Activated CD4-positive, alpha-beta T cell treated with anti-CD3 and anti-CD28 coated beads, Interleukin-2, amount 50 U/mL, for 24 hours (primary cell): Measurements from ENCODE around the gene RELL2.

ENCODE experiments used
- DNase-seq, 2 donors: peaks; one replicate each; pipeline ENCODE4 v3.0.0-alpha.2; 2020; ENCODE audit warnings: low read depth in 1 of 2, low spot score in 1 of 2

Gene RELL2

GRCh38 chr5:141675672-141676071, 38.9 kb downstream of the RELL2 start:
- DNase-seq = no peak

GRCh38 chr5:141677415-141677814, 40.6 kb downstream of the RELL2 start:
- no peak for DNase-seq

GRCh38 chr5:141680178-141680577, 43.4 kb downstream of the RELL2 start:
- DNase-seq = no peak

GRCh38 chr5:141680751-141681201, 44.0 kb downstream of the RELL2 start:
- DNase-seq = no peak

GRCh38 chr5:141681295-141681694, 44.5 kb downstream of the RELL2 start:
- no peak for DNase-seq

- DNase-seq = no peak
Observed at GRCh38 chr5:141681695-141682641, 45.2 kb downstream of the RELL2 start, which contains the start of gene ARAP3. ARAP3 (minus strand) TSS chr5:141682230; CDS start chr5:141680486, 1,744 bp downstream.

- no peak for DNase-seq
Observed at GRCh38 chr5:141683596-141684141, 46.9 kb downstream of the RELL2 start.

GRCh38 chr5:141685591-141685990, 48.8 kb downstream of the RELL2 start:
- DNase-seq = no peak

GRCh38 chr5:141686648-141687416, 50.0 kb downstream of the RELL2 start:
- no peak for DNase-seq
